Measurements from ENCODE around the gene SRP68. TPM values are rescaled to one million over a fixed set of nuclear protein-coding genes. Genes with fewer than 3 reads are reported as not detected.

Gene SRP68
- total and polyA plus RNA-seq, 2 of the 8 experiments (the other 6 are each of a cell fraction or from before 2014, with no cell fraction given) = 57.7 to 83.5 TPM

DNA sequence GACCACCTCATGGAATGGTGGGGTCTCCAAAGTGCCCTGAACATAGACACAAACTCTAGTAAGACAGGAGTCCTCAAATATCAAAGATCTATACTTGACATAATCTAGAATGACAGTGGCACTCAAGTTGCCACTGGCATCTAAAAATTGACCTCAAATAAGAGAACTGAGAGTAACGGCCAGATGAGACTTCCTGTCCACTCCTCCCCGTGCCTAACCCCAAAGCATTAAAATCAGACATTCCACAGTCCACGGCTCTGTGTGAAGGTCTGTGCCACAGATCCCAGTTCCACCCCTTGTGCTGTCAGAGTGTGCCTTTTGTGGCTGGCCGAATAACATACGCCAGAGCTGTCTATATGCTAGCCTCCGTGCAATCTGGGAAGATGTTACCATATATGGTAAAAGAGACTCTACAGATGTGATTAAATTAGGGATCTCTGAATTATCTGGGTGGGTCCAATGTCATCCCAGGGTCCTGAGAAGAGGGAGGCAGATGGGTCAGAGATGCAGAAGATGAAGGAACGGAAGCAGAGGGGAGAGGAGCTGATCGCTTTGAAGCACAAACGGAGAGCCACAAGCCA is 24.2 kb downstream of the SRP68 start:
- ChIA-PET CTCF (ENCODE audit: partially characterized antibody) (interaction anchor here (0.6 to 1.3 kb wide), 6 partner anchors 16 to 769 kb away, joined by 3 to 5 read pairs (median 3); no protein-coding TSS in a partner anchor), POLR2A (ENCODE audit: partially characterized antibody) (interaction anchor here (0.6 to 1.4 kb wide), 4 partner anchors 8 to 33 kb away, joined by 3 to 5 read pairs (median 4); no protein-coding TSS in a partner anchor)
- FAIRE-seq (no peak), DNase-seq (ENCODE audit: low read depth in 1 of 2, low spot score in 2 of 2) (no peak)
- Histone ChIP-seq H2AK5ac (ENCODE audit: low read depth, low read length) (no peak overlapping the region), H3K23me2 (ENCODE audit: low read depth, low read length) (no peaks in the 10 kb centered on the region), H2BK120ac (replicated peaks; ENCODE audit: low read depth, low read length) (no peak overlapping the region), H3K4me3 (ENCODE audit: extremely low read depth in 1 of 4, insufficient read depth in 2 of 4, low read depth in 3 of 4, low read length in 4 of 4) (no peak overlapping the region), H3K4me2 (ENCODE audit: insufficient read depth in 1 of 2, low read depth in 2 of 2, low read length in 2 of 2) (no peak overlapping the region), H2BK12ac (ENCODE audit: low read depth, low read length) (no peak overlapping the region), H3K23ac (ENCODE audit: insufficient read length) (no peak overlapping the region), H3K56ac (replicated peaks; ENCODE audit: insufficient read length, low read depth, low read length) (no peak overlapping the region), H2BK5ac (ENCODE audit: low read depth, low read length) (no peak overlapping the region), H3K4me1 (replicated peaks in 1 of 4; ENCODE audit: control insufficient read depth in 3 of 4, insufficient read depth in 4 of 4, low read length in 3 of 4) (peaks cover 0 to 2% (median 0%) of the 10 kb centered on the region in 4 experiments; a peak in 1 of 7 replicates), H3K79me2 (ENCODE audit: control insufficient read depth in 1 of 2, insufficient read depth in 2 of 2, low read length in 2 of 2) (no peaks in the 10 kb centered on the region), H3K36me3 (ENCODE audit: control insufficient read depth in 2 of 4, insufficient read depth in 4 of 4, low read length in 3 of 4) (peaks cover 27 to 72% (median 58%) of the 10 kb centered on the region in 4 experiments), H3K27ac (ENCODE audit: low read depth, low read length) (no peak overlapping the region), H4K20me1 (replicated peaks in 1 of 2; ENCODE audit: control insufficient read depth in 1 of 2, insufficient read depth in 2 of 2, low read length in 2 of 2) (no peaks in the 10 kb centered on the region), H3K4ac (replicated peaks; ENCODE audit: insufficient read length, low read depth, low read length) (no peak overlapping the region), H3K79me1 (ENCODE audit: low read depth, low read length) (no peaks in the 10 kb centered on the region; the same call in 1 of the 2 replicates), H3K9me3 (ENCODE audit: insufficient read depth in 2 of 2, low read depth in 1 of 2, low read length in 1 of 2) (no peaks in the 10 kb centered on the region), H2BK20ac (ENCODE audit: low read length) (no peak overlapping the region), H4K91ac (replicated peaks; ENCODE audit: insufficient read length, low read length) (no peak overlapping the region), H3K14ac (ENCODE audit: insufficient read length) (no peak overlapping the region), H2BK15ac (ENCODE audit: low read length) (no peak overlapping the region), H3K18ac (ENCODE audit: extremely low read depth, low read length) (no peak overlapping the region), H3K9ac (replicated peaks in 1 of 4; ENCODE audit: extremely low read depth in 1 of 4, low read depth in 3 of 4, low read length in 3 of 4) (no peak overlapping the region), H4K5ac (ENCODE audit: insufficient read length, low read depth, low read length) (no peak overlapping the region), H4K8ac (ENCODE audit: extremely low read depth, insufficient read depth, low read length) (no peak overlapping the region), H3K27me3 (replicated peaks in 1 of 4; ENCODE audit: control insufficient read depth in 3 of 4, extremely low read depth in 1 of 4, insufficient read depth in 3 of 4, low read length in 3 of 4) (no peaks in the 10 kb centered on the region), H2AFZ (ENCODE audit: low read length) (no peak overlapping the region)
- 94% methylated on average over 9 of the region's 9 CpGs; no CpG with 5 or more reads in 1 of the 2 experiments for WGBS, 2 experiments (ENCODE audit: extremely low coverage in 1 of 2, insufficient coverage in 1 of 2, insufficient read length in 1 of 2, insufficient replicate concordance in 2 of 2, low coverage in 1 of 2, low lambda C conversion rate in 2 of 2, missing lambda C conversion rate in 1 of 2)
- TF ChIP-seq ZNF274 (IDR thresholded peaks at IDR 0.05; ENCODE audit: borderline replicate concordance, extremely low read depth, low read length) = no peak

All from H1 (cell line).